Measurements from ENCODE around the gene NTM. TPM values are rescaled to one million over a fixed set of nuclear protein-coding genes. Genes with fewer than 3 reads are reported as not detected.

Gene NTM
- total RNA-seq, 1 experiment from 2014 or later: 9.9 TPM

GRCh38 chr11:131850507-131850906 is 480.1 kb downstream of the NTM start:
- no peak for TF ChIP-seq CTCF (conservative IDR thresholded peaks at IDR 0.05)
- Histone ChIP-seq H4K5ac (ENCODE audit: insufficient read length, low read depth, low read length) (no peak overlapping the region), H2BK5ac (ENCODE audit: insufficient read length, low read length) (no peak overlapping the region), H2AK5ac (ENCODE audit: insufficient read length, low read length) (no peak overlapping the region), H3K14ac (ENCODE audit: insufficient read depth, low read length) (no peak overlapping the region), H4K8ac (replicated peaks; ENCODE audit: insufficient read length, low read depth, low read length) (no peak overlapping the region), H2AFZ (ENCODE audit: low read length) (no peak overlapping the region), H3K23ac (ENCODE audit: insufficient read length, low read depth, low read length) (no peak overlapping the region), H2BK20ac (ENCODE audit: low read depth, low read length, poor library complexity, severe bottlenecking) (no peak overlapping the region), H3K18ac (ENCODE audit: insufficient read length, low read depth, low read length) (no peak overlapping the region), H3K4me1 (ENCODE audit: insufficient read depth, low read length) (peaks cover 3% of the 10 kb centered on the region; the same call in 1 of the 2 replicates), H4K91ac (ENCODE audit: insufficient read length, low read depth, low read length) (no peak overlapping the region), H4K20me1 (ENCODE audit: control insufficient read depth, insufficient read depth, insufficient read length) (no peaks in the 10 kb centered on the region), H2BK12ac (ENCODE audit: insufficient read length, low read depth, low read length) (no peak overlapping the region), H2BK120ac (ENCODE audit: low read depth, low read length, poor library complexity, severe bottlenecking) (no peak overlapping the region), H2BK15ac (ENCODE audit: low read depth, low read length) (no peak overlapping the region), H3T11ph (ENCODE audit: low read length) (no peak overlapping the region), H3K9me3 (ENCODE audit: control insufficient read depth, low read depth, low read length) (no peaks in the 10 kb centered on the region), H3K4ac (ENCODE audit: low read depth, low read length) (no peak overlapping the region), H3K4me2 (ENCODE audit: insufficient read depth, insufficient read length, low read length) (no peak overlapping the region), H3K56ac (ENCODE audit: insufficient read length, low read depth, low read length) (no peak overlapping the region), H3K79me1 (ENCODE audit: insufficient read depth, low read depth, low read length, poor library complexity, severe bottlenecking) (no peaks in the 10 kb centered on the region), H3K27me3 (ENCODE audit: insufficient read depth, low read length) (no peaks in the 10 kb centered on the region), H3K27ac (ENCODE audit: insufficient read length, low read depth, low read length) (no peak overlapping the region), H3K79me2 (ENCODE audit: insufficient read depth, low read length) (no peaks in the 10 kb centered on the region), H3K23me2 (ENCODE audit: insufficient read length, low read depth, low read length, poor library complexity, severe bottlenecking) (no peaks in the 10 kb centered on the region), H3K9ac (ENCODE audit: extremely low read depth, insufficient read length, low read length) (no peak overlapping the region)
- Mint-ChIP-seq H3K4me1 (peaks cover 39 to 48% of the 10 kb centered on the region in 2 experiments), H3K36me3 (ENCODE audit: insufficient read depth in 1 of 3, low read depth in 3 of 3) (no peaks in the 10 kb centered on the region), H3K9me3 (no peaks in the 10 kb centered on the region), H3K4me3 (no peak overlapping the region), H3K27me3 (ENCODE audit: low read depth) (peaks cover 41% of the 10 kb centered on the region), H3K27ac (no peak overlapping the region)
- DNase-seq: no peak
- no CpG with 5 or more reads among the region's 9 CpGs for WGBS (ENCODE audit: extremely low coverage, insufficient read length, low lambda C conversion rate)
